ENCODE data around the gene UBE2G2.

Gene UBE2G2

GRCh38 chr21:44849616-44850130, 48.1 kb upstream of the UBE2G2 start:
- ATAC-seq (ENCODE audit: insufficient read depth, low read depth) (no peak), DNase-seq (no peak)
- Histone ChIP-seq H3K9me3 (ENCODE audit: insufficient read depth, low read length, severe bottlenecking) (no peaks in the 10 kb centered on the region), H3K4me3 (ENCODE audit: low read depth in 1 of 2, low read length in 2 of 2) (no peak overlapping the region), H3K9ac (ENCODE audit: low read depth, low read length) (no peak overlapping the region), H3K36me3 (ENCODE audit: insufficient read depth, low read length) (peaks cover 59% of the 10 kb centered on the region), H2AFZ (ENCODE audit: low read depth, low read length) (no peak overlapping the region), H3K79me2 (ENCODE audit: insufficient read depth, low read length) (peaks cover 9% of the 10 kb centered on the region), H3K27me3 (ENCODE audit: insufficient read depth, low read length, poor library complexity) (no peaks in the 10 kb centered on the region), H3K27ac (ENCODE audit: low read length) (no peak overlapping the region), H3K4me1 (ENCODE audit: insufficient read depth, low read length) (no peaks in the 10 kb centered on the region), H3K4me2 (ENCODE audit: insufficient read depth, low read length) (no peak overlapping the region), H4K20me1 (ENCODE audit: insufficient read depth, low read length) (peaks cover 24% of the 10 kb centered on the region)
- no peak for TF ChIP-seq EZH2 (IDR thresholded peaks at IDR 0.05; ENCODE audit: borderline replicate concordance, low read depth, low read length, severe bottlenecking)
- no peak for TF ChIP-seq CTCF (IDR thresholded peaks at IDR 0.05; ENCODE audit: borderline replicate concordance, extremely low read depth, low read length, poor library complexity, severe bottlenecking)

- TF ChIP-seq CTCF (IDR thresholded peaks at IDR 0.05; ENCODE audit: borderline replicate concordance, extremely low read depth, low read length, poor library complexity, severe bottlenecking) (no peak), EZH2 (IDR thresholded peaks at IDR 0.05; ENCODE audit: borderline replicate concordance, low read depth, low read length, severe bottlenecking) (no peak)
- H3K4me2 ChIP-seq (ENCODE audit: insufficient read depth, low read length), result no peak overlapping the region
- no peaks in the 10 kb centered on the region for H3K4me1 ChIP-seq (ENCODE audit: insufficient read depth, low read length)
- H2AFZ ChIP-seq (ENCODE audit: low read depth, low read length), result no peak overlapping the region
- no peaks in the 10 kb centered on the region for H3K27me3 ChIP-seq (ENCODE audit: insufficient read depth, low read length, poor library complexity)
- H4K20me1 ChIP-seq (ENCODE audit: insufficient read depth, low read length), result peaks cover 19% of the 10 kb centered on the region
- no peak overlapping the region for H3K4me3 ChIP-seq (ENCODE audit: low read depth in 1 of 2, low read length in 2 of 2)
- ATAC-seq (ENCODE audit: insufficient read depth, low read depth), result no peak
- H3K9me3 ChIP-seq (ENCODE audit: insufficient read depth, low read length, severe bottlenecking), result no peaks in the 10 kb centered on the region
- no peak overlapping the region for H3K9ac ChIP-seq (ENCODE audit: low read depth, low read length)
- peaks cover 52% of the 10 kb centered on the region for H3K36me3 ChIP-seq (ENCODE audit: insufficient read depth, low read length)
- peaks cover 6% of the 10 kb centered on the region for H3K79me2 ChIP-seq (ENCODE audit: insufficient read depth, low read length)
- DNase-seq, result no peak
- no peak overlapping the region for H3K27ac ChIP-seq (ENCODE audit: low read length)
These were observed 47.4 kb upstream of the UBE2G2 start for GRCh38 chr21:44848821-44849521.

- H3K27me3 ChIP-seq (ENCODE audit: insufficient read depth, low read length, poor library complexity), result no peaks in the 10 kb centered on the region
- peaks cover 39% of the 10 kb centered on the region for H3K36me3 ChIP-seq (ENCODE audit: insufficient read depth, low read length)
- no peaks in the 10 kb centered on the region for H3K9me3 ChIP-seq (ENCODE audit: insufficient read depth, low read length, severe bottlenecking)
- no peak for ATAC-seq (ENCODE audit: insufficient read depth, low read depth)
- no peak overlapping the region for H2AFZ ChIP-seq (ENCODE audit: low read depth, low read length)
- no peak overlapping the region for H3K4me3 ChIP-seq (ENCODE audit: low read depth in 1 of 2, low read length in 2 of 2)
- no peak overlapping the region for H3K9ac ChIP-seq (ENCODE audit: low read depth, low read length)
- DNase-seq, result no peak
- no peak overlapping the region for H3K27ac ChIP-seq (ENCODE audit: low read length)
- peaks cover 3% of the 10 kb centered on the region; the same call in 1 of the 2 replicates for H3K79me2 ChIP-seq (ENCODE audit: insufficient read depth, low read length)
- no peak for TF ChIP-seq EZH2 (IDR thresholded peaks at IDR 0.05; ENCODE audit: borderline replicate concordance, low read depth, low read length, severe bottlenecking)
- TF ChIP-seq CTCF (IDR thresholded peaks at IDR 0.05; ENCODE audit: borderline replicate concordance, extremely low read depth, low read length, poor library complexity, severe bottlenecking), result no peak
- H3K4me2 ChIP-seq (ENCODE audit: insufficient read depth, low read length), result no peak overlapping the region
- peaks cover 9% of the 10 kb centered on the region; the same call in 1 of the 2 replicates for H4K20me1 ChIP-seq (ENCODE audit: insufficient read depth, low read length)
- H3K4me1 ChIP-seq (ENCODE audit: insufficient read depth, low read length), result no peaks in the 10 kb centered on the region
These were observed 45.8 kb upstream of the UBE2G2 start for GRCh38 chr21:44847261-44848056.
